Prostate gland (tissue), 2 donors: Measurements from ENCODE around the gene FLNC. TPM values are rescaled to one million over a fixed set of nuclear protein-coding genes. Genes with fewer than 3 reads are reported as not detected.

Experiments used
- DNase-seq: peaks from one replicate; pipeline ENCODE4 v3.0.0-alpha.2; 2019; ENCODE audit warnings: low spot score
- H3K27ac ChIP-seq, 2 donors: fragments of 200-600 bp; sonication (generic); 2 replicates each; pipeline ENCODE4 v1.5.1; 2017 to 2019
- H3K27me3 ChIP-seq: fragments of 200-600 bp; sonication (generic); replicated peaks from 2 replicates; pipeline ENCODE4 v1.5.1; 2019; ENCODE audit not compliant: insufficient read depth
- H3K36me3 ChIP-seq, 2 donors: fragments of 200-600 bp; sonication (generic); 1 replicate in 1 of 2; 2 replicates in 1 of 2; pipeline versions ENCODE4 v1.5.1 to v1.8.1; 2017 to 2019
- H3K4me1 ChIP-seq: fragments of 200-600 bp; sonication (generic); replicated peaks from 2 replicates; pipeline ENCODE4 v1.5.1; 2019
- H3K4me3 ChIP-seq, 2 donors: fragments of 200-600 bp; sonication (generic); 2 replicates each; pipeline ENCODE4 v1.5.1; 2017 to 2019
- H3K9me3 ChIP-seq: fragments of 200-600 bp; sonication (generic); 2 replicates; pipeline ENCODE4 v1.5.1; 2017
- CTCF ChIP-seq, 4 experiments: fragments of 200-600 bp in 2 of 4; fragments of 450-650 bp in 2 of 4; sonication (generic) in 2 of 4; IDR thresholded peaks; 1 replicate in 3 of 4; 2 replicates in 1 of 4; pipeline ENCODE4 v1.5.1; 2016 to 2019; ENCODE audit warnings: antibody characterized with exemption in 4 of 4, mild to moderate bottlenecking in 2 of 4, moderate library complexity in 2 of 4
- POLR2A ChIP-seq: fragments of 450-650 bp; IDR thresholded peaks from one replicate; pipeline ENCODE4 v1.6.1; 2016; ENCODE audit warnings: antibody characterized with exemption, mild to moderate bottlenecking
- POLR2AphosphoS5 ChIP-seq: sonication (generic); formaldehyde crosslinking; IDR thresholded peaks from one replicate; pipeline ENCODE4 v1.6.1; 2017; ENCODE audit warnings: antibody characterized with exemption
- WGBS: methylation state at CpG from one replicate; pipeline ENCODE4 v1.1.5; 2018; 5-methylcytosine and 5-hydroxymethylcytosine counted together
- intact Hi-C: fragments of 100-400 bp; cut with DNase I; formaldehyde crosslinking; loops from one replicate; pipeline ENCODE4 v1.14.2; 2022
- total RNA-seq, 2 donors: library from RNA; depleted of rRNA; stranded (reverse); fragments of >200 nt; gene quantifications; one replicate each; pipeline ENCODE4 v1.1.0, GENCODE V29; 2016

The FLNC gene
- total RNA-seq, 2 donors from 2014 or later, result 104 to 150 TPM

DNA sequence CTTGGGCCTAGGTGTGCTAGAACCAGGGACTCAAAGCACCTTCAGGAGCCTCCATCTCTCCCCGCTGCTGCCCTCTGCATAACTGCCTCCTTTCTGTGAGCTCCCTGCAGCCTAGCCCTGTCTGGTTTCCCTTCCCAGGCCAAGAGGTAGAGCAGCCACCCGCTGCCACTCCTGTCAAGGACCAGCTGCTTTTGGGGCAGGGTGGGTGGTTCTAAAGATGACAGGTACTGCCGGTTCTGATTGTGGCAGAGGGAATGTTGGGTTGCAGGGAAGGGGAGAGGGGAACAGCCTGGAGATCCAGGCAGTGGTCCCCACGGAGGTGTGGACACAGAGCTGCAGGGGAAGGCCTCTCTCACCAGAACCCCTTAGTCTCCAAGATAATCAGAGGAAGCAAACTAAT lies 3.7 kb upstream of the FLNC start:
- peak overlapping the region; percentile 38 to 62 for H3K27ac ChIP-seq
- no peak for DNase-seq
- no peak for TF ChIP-seq CTCF (IDR thresholded peaks at IDR 0.05)
- no peak for TF ChIP-seq POLR2AphosphoS5
- no peak for TF ChIP-seq POLR2A

GRCh38 chr7:128826916-128827247 lies 3.3 kb upstream of the FLNC start:
- H3K27ac ChIP-seq, result peak overlapping the region; percentile 38 to 62
- no peaks in the 10 kb centered on the region for H3K36me3 ChIP-seq
- no peak overlapping the region for H3K4me3 ChIP-seq
- no peak for DNase-seq
- intact Hi-C loops, result loop anchor here (5.0 kb wide), 1 partner anchor 35 kb away; the partner anchor contains the start of gene CCDC136
- H3K4me1 ChIP-seq, result no peaks in the 10 kb centered on the region
- TF ChIP-seq POLR2A, result no peak
- no peaks in the 10 kb centered on the region for H3K9me3 ChIP-seq
- WGBS, result 73% methylated on average over 1 of the region's 1 CpG
- H3K27me3 ChIP-seq, result no peaks in the 10 kb centered on the region

More for the DNA sequence above, 3.7 kb upstream of the FLNC start:
- Histone ChIP-seq H3K9me3 (no peaks in the 10 kb centered on the region), H3K4me1 (no peaks in the 10 kb centered on the region), H3K36me3 (no peaks in the 10 kb centered on the region), H3K4me3 (no peak overlapping the region), H3K27me3 (no peaks in the 10 kb centered on the region)
- intact Hi-C loops, result loop anchor here (5.0 kb wide), 1 partner anchor 34 kb away; the partner anchor contains the start of gene CCDC136
- WGBS, result 76% methylated on average over 4 of the region's 4 CpGs

GRCh38 chr7:128827248-128827958 lies 2.8 kb upstream of the FLNC start:
- TF ChIP-seq CTCF (IDR thresholded peaks at IDR 0.05) (no peak), POLR2A (no peak), POLR2AphosphoS5 (peak; percentile 37)
- intact Hi-C loops, result loop anchor here (5.0 kb wide), 1 partner anchor 35 kb away; the partner anchor contains the start of gene CCDC136
- Histone ChIP-seq H3K9me3 (no peaks in the 10 kb centered on the region), H3K36me3 (no peaks in the 10 kb centered on the region), H3K4me1 (no peaks in the 10 kb centered on the region), H3K27ac (peak overlapping the region; percentile 62 to 71), H3K27me3 (no peaks in the 10 kb centered on the region), H3K4me3 (no peak overlapping the region)
- WGBS, result 68% methylated on average over 15 of the region's 17 CpGs
- no peak for DNase-seq

DNA sequence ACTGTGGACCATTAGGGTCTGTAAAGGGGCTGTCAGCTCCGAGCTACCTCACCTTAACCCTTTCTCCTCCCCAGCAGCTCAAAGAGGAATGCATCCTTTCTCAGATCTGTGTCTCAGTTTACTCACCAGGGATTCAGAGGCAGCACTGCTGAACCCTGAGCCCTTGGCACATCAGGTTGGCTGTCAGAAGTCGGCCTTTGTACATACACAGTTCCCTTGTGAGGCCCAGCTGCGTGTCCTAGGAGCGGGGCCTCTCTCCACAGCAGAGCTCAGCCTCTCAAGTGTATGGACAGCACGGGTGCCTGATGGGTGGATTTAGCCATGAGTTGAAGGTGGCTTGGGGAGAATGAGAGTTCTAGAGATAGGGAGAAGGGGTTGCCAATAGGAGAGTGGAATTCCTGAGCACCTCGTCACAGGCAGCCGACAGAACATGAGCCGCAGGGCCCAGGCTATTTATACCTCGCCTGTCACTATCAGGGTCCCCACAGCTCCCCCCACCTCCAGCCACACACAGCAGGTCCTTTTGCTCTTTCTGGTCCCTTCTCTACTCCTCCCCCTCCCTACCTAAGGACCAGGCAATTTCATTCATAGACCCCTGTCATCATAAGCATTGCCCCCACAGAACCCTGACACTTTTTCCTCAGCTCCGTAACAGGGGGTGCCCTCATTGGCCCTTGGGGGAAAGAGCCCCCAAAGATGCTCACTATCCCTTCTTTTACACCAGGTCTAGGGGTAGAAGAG lies 2.1 kb upstream of the FLNC start:
- intact Hi-C loops, result loop anchor here (5.0 kb wide), 1 partner anchor 36 kb away; the partner anchor contains the start of gene CCDC136
- H3K4me1 ChIP-seq, result no peaks in the 10 kb centered on the region
- H3K27ac ChIP-seq, result peak overlapping the region; percentile 62 to 71

More for the DNA sequence above, 2.1 kb upstream of the FLNC start:
- Histone ChIP-seq H3K4me3 (no peak overlapping the region), H3K9me3 (no peaks in the 10 kb centered on the region), H3K27me3 (no peaks in the 10 kb centered on the region), H3K36me3 (no peaks in the 10 kb centered on the region)
- 72% methylated on average over 10 of the region's 10 CpGs for WGBS
- no peak for DNase-seq
- TF ChIP-seq CTCF (IDR thresholded peaks at IDR 0.05) (no peak), POLR2AphosphoS5 (peak; percentile 8)
